Brain microvascular endothelial cell (primary cell): Measurements from ENCODE around the gene GPR89B.
"Not testable (repeated sequence)": the region's sequence is repeated elsewhere in the genome, so short reads cannot be mapped to it uniquely, and the experiment has no call there.

Experiments
- DNase-seq: peaks from one replicate; pipeline ENCODE4 v3.0.0-alpha.2; 2020
- H3K27ac ChIP-seq: fragments of 250-450 bp; sonication (Bioruptor Pico); 2 replicates; pipeline ENCODE4 v1.5.1; 2020; ENCODE audit warnings: mild to moderate bottlenecking, moderate library complexity
- H3K27me3 ChIP-seq: fragments of 250-450 bp; sonication (Bioruptor Pico); replicated peaks from 2 replicates; pipeline ENCODE4 v1.5.1; 2020; ENCODE audit warnings: mild to moderate bottlenecking
- H3K36me3 ChIP-seq: fragments of 250-450 bp; sonication (Bioruptor Pico); replicated peaks from 2 replicates; pipeline ENCODE4 v1.5.1; 2020; ENCODE audit warnings: mild to moderate bottlenecking
- H3K4me3 ChIP-seq: 2 replicates; pipeline ENCODE4 v1.5.1; 2011; ENCODE audit warnings: low read depth, mild to moderate bottlenecking, control low read depth, low read length, moderate library complexity
- CTCF ChIP-seq: IDR thresholded peaks from 2 replicates; pipeline ENCODE4 v1.5.1; 2011; ENCODE audit warnings: low read depth, mild to moderate bottlenecking, moderate library complexity, low read length, control low read depth, inconsistent platforms; ENCODE audit errors: missing control alignments
- in situ Hi-C: cut with HindIII; loops from 2 replicates; pipeline ENCODE4 v1.10.0; 2017; ENCODE audit warnings: low sequenced_read_pairs, low pct_ligation_motif_present

GPR89B gene

GRCh38 chr1:147907786-147908509 lies 20.3 kb upstream of the GPR89B start:
- no peaks in the 10 kb centered on the region for H3K36me3 ChIP-seq
- no peak overlapping the region for H3K27ac ChIP-seq
- no peaks in the 10 kb centered on the region for H3K27me3 ChIP-seq
- H3K4me3 ChIP-seq: no peak overlapping the region
- TF ChIP-seq CTCF: no peak
- in situ Hi-C loops: no loop called here
- no peak for DNase-seq

- no peak overlapping the region for H3K4me3 ChIP-seq
- in situ Hi-C loops: no loop called here
- no peaks in the 10 kb centered on the region for H3K27me3 ChIP-seq
- DNase-seq: no peak
- no peak for TF ChIP-seq CTCF
- H3K27ac ChIP-seq: no peak overlapping the region
- no peaks in the 10 kb centered on the region for H3K36me3 ChIP-seq
These were observed 15.7 kb upstream of the GPR89B start for GRCh38 chr1:147912553-147912952.

- DNase-seq: no peak
These were observed 14.8 kb upstream of the GPR89B start for GRCh38 chr1:147913362-147913942.

GRCh38 chr1:147919896-147920295 lies 8.3 kb upstream of the GPR89B start:
- Histone ChIP-seq H3K36me3 (no peaks in the 10 kb centered on the region), H3K27ac (no peak overlapping the region), H3K27me3 (no peaks in the 10 kb centered on the region), H3K4me3 (no peak overlapping the region)
- in situ Hi-C loops: no loop called here
- TF ChIP-seq CTCF: no peak
- DNase-seq: no peak

More at GRCh38 chr1:147913362-147913942, 14.8 kb upstream of the GPR89B start:
- H3K36me3 ChIP-seq: no peaks in the 10 kb centered on the region
- no peak overlapping the region for H3K27ac ChIP-seq
- no peaks in the 10 kb centered on the region for H3K27me3 ChIP-seq
- H3K4me3 ChIP-seq: no peak overlapping the region
- in situ Hi-C loops: no loop called here
- TF ChIP-seq CTCF: no peak

GRCh38 chr1:147924813-147925212 lies 3.4 kb upstream of the GPR89B start:
- no peak for DNase-seq
- TF ChIP-seq CTCF: no peak

GRCh38 chr1:147927215-147927614 lies 1.0 kb upstream of the GPR89B start:
- H3K4me3 ChIP-seq, DNase-seq, H3K36me3 ChIP-seq, H3K27ac ChIP-seq, H3K27me3 ChIP-seq, in situ Hi-C loops: not testable (repeated sequence)

More at GRCh38 chr1:147924813-147925212, 3.4 kb upstream of the GPR89B start:
- Histone ChIP-seq H3K27me3 (no peaks in the 10 kb centered on the region), H3K4me3 (no peak overlapping the region), H3K27ac (no peak overlapping the region), H3K36me3 (no peaks in the 10 kb centered on the region)
- in situ Hi-C loops: no loop called here

GRCh38 chr1:147927689-147928088 lies 531 bp upstream of the GPR89B start:
- H3K36me3 ChIP-seq, H3K4me3 ChIP-seq, in situ Hi-C loops, DNase-seq, H3K27ac ChIP-seq, H3K27me3 ChIP-seq: not testable (repeated sequence)

GRCh38 chr1:147931137-147931536 lies 2.9 kb downstream of the GPR89B start:
- DNase-seq, H3K27me3 ChIP-seq, in situ Hi-C loops, H3K27ac ChIP-seq, H3K36me3 ChIP-seq, H3K4me3 ChIP-seq: not testable (repeated sequence)

- H3K27ac ChIP-seq, H3K36me3 ChIP-seq, in situ Hi-C loops, DNase-seq, H3K27me3 ChIP-seq, H3K4me3 ChIP-seq: not testable (repeated sequence)
These were observed 7.1 kb downstream of the GPR89B start for GRCh38 chr1:147935296-147935695.
